SK-N-MC (cell line): ENCODE measurements around the gene WTIP.

Experiments
- DNase-seq: peaks from one replicate; pipeline ENCODE4 v3.0.0-alpha.2; 2011; ENCODE audit warnings: low read depth, low spot score
- H3K27ac ChIP-seq: fragments of 200-600 bp; sonication (generic); 2 replicates; pipeline ENCODE4 v1.5.1; 2016; ENCODE audit warnings: mixed run types
- H3K36me3 ChIP-seq: fragments of 200-600 bp; sonication (generic); 2 replicates; pipeline ENCODE4 v1.6.1; 2017; ENCODE audit warnings: antibody characterized with exemption, low read length, mixed read lengths; ENCODE audit not compliant: insufficient read depth
- H3K4me3 ChIP-seq: fragments of 200-600 bp; sonication (generic); 2 replicates; pipeline ENCODE4 v1.5.1; 2016
- H3K9ac ChIP-seq: fragments of 200-600 bp; sonication (generic); 2 replicates; pipeline ENCODE4 v1.8.0; 2017; ENCODE audit warnings: mixed run types, mixed read lengths; ENCODE audit not compliant: insufficient read length
- H3K9me3 ChIP-seq: fragments of 200-600 bp; sonication (generic); 2 replicates; pipeline ENCODE4 v1.6.1; 2017; ENCODE audit warnings: low read depth, mild to moderate bottlenecking, antibody characterized with exemption, low read length, moderate library complexity, mixed read lengths
- EZH2 ChIP-seq: fragments of 200-600 bp; sonication (generic); IDR thresholded peaks from one replicate; pipeline ENCODE4 v1.6.1; 2017; ENCODE audit warnings: antibody characterized with exemption
- FOXP2 ChIP-seq: optimal IDR thresholded peaks from 2 replicates; pipeline ENCODE3; 2011; ENCODE audit warnings: mild to moderate bottlenecking, moderate library complexity; ENCODE audit not compliant: insufficient read depth; ENCODE audit errors: extremely low read length, control extremely low read depth
- POLR2AphosphoS5 ChIP-seq: IDR thresholded peaks from 2 replicates; pipeline ENCODE4 v1.6.1; 2012; ENCODE audit warnings: mild to moderate bottlenecking, low read depth, low read length, borderline replicate concordance

The WTIP gene

DNA sequence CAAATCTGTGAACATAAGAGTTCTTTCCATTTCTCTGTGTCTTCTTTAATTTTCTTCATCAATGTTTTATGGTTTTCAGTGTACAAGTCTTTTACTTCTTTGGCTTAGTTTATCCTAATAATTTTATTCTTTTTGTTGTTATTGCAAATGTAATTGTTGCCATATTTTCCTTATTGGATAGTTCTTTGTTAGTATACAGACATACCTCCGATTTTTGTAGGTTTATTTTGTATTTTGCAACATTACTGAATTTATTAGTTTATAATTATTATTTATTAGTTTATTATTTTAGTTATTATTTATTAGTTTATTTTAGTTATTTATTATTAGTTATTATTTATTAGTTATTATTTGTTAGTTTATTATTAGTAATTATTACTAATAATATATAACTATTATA is 43.4 kb downstream of the WTIP start:
- Histone ChIP-seq H3K27ac (no peak overlapping the region), H3K9ac (no peak overlapping the region), H3K9me3 (no peaks in the 10 kb centered on the region), H3K36me3 (no peaks in the 10 kb centered on the region), H3K4me3 (no peak overlapping the region)
- TF ChIP-seq POLR2AphosphoS5 = no peak
- no peak for TF ChIP-seq EZH2
- no peak for TF ChIP-seq FOXP2
- DNase-seq = no peak

DNA sequence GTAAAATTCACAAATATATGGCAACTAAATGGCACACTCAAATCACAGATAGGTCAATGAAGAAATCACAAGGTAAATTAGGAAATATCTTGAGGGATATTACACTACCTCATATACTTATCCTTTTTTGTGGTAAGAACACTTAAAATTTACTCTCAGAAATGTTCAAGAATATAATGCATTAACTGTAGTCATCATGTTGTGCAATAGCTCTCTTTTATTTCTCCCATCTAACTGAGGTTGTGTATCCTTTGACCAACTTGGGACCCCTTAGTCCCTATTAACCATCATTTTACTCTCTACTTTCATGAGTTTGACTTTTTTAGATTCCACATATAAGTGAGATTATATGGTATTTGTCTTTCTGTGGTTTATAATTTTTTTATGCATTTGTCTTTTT is 52.6 kb downstream of the WTIP start:
- Histone ChIP-seq H3K9ac (no peak overlapping the region), H3K27ac (no peak overlapping the region), H3K9me3 (no peaks in the 10 kb centered on the region), H3K36me3 (no peaks in the 10 kb centered on the region), H3K4me3 (no peak overlapping the region)
- TF ChIP-seq POLR2AphosphoS5 = no peak
- TF ChIP-seq FOXP2 = no peak
- TF ChIP-seq EZH2 = no peak
- no peak for DNase-seq

GRCh38 chr19:34539396-34539795 is 57.8 kb downstream of the WTIP start:
- H3K4me3 ChIP-seq = no peak overlapping the region
- no peaks in the 10 kb centered on the region for H3K36me3 ChIP-seq
- no peak for DNase-seq
- no peak overlapping the region for H3K9ac ChIP-seq
- no peaks in the 10 kb centered on the region for H3K9me3 ChIP-seq
- H3K27ac ChIP-seq = no peak overlapping the region
- TF ChIP-seq EZH2 (no peak), FOXP2 (no peak), POLR2AphosphoS5 (no peak)

DNA sequence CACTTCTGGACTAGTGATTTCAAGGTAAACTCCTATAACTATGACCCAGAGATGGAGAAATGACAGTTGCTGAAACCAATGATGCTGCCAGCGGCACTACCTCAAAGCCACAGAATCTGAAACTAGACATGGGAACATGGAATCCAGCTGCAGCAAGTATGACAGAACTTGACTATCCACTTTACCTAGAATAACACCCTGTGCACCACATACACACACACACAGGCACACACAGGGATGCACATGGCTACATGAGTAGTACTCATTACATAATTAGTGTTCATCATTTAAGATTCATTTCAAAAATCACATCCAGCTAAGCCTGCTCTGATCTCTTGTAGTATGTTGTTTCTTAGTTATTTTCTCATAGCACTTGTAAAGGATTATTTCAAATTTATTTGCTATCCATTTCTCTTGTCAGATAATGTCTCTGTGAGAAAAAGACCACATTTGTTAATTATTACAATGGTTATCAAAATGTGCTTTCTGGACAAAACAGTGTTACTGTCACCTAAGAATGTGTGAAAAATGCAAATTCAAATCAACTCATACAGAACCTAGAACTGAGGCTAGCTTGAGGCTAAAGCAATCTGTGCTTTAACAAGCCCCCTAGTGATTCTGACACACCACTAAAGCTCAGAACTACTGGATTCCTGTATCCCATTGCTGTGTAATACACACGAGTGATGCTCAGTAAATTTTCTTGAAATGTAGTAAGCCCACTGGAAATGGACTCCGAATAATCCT is 59.4 kb downstream of the WTIP start:
- Histone ChIP-seq H3K4me3 (no peak overlapping the region), H3K27ac (no peak overlapping the region), H3K9ac (no peak overlapping the region), H3K36me3 (no peaks in the 10 kb centered on the region), H3K9me3 (no peaks in the 10 kb centered on the region)
- no peak for DNase-seq
- TF ChIP-seq POLR2AphosphoS5 (no peak), EZH2 (no peak), FOXP2 (no peak)

DNA sequence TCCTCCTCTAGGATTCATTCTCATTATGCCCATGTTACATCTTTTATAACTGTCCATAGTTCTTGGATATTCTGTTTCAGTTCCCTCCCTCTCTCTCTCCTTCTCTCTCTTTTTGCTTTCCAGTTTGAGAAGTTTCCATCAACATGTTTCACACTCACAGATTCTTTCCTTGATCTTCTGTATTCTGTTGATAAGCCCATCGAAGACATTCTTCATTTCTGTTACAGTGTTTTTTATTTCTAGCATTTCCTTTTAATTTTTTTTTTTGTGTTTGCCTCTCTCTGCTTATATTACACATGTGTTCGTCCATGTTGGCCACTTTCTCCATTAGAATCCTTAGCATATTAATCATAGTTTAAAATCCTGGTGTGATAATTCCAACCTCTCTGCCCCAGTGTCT is 68.3 kb downstream of the WTIP start:
- TF ChIP-seq FOXP2 (no peak), POLR2AphosphoS5 (no peak), EZH2 (no peak)
- Histone ChIP-seq H3K9ac (no peak overlapping the region), H3K9me3 (no peaks in the 10 kb centered on the region), H3K27ac (no peak overlapping the region), H3K36me3 (no peaks in the 10 kb centered on the region), H3K4me3 (no peak overlapping the region)
- DNase-seq = no peak

GRCh38 chr19:34555447-34555846 is 73.9 kb downstream of the WTIP start:
- no peak overlapping the region for H3K9ac ChIP-seq
- no peaks in the 10 kb centered on the region for H3K9me3 ChIP-seq
- no peak overlapping the region for H3K4me3 ChIP-seq
- no peak for DNase-seq
- no peaks in the 10 kb centered on the region for H3K36me3 ChIP-seq
- TF ChIP-seq POLR2AphosphoS5 (no peak), EZH2 (no peak), FOXP2 (no peak)
- no peak overlapping the region for H3K27ac ChIP-seq

DNA sequence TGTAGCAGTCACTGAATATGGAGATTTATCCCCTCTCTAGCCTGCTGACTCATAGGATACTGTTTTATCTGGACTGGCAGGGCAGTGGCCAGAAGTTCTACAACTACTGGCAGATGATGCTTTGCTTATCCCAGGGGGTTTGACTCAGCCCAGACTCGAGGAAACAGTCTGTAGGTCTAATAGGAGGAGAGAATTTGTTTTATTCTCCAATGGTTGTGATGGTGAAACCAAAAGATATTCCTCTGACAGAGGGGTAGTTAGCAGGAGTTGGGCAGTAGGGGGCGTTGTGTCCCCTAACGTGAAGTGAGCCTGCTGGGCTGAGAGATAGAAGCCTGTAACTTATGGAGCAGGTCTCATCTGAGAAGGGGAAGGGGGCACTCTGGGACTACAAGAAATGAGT is 74.9 kb downstream of the WTIP start:
- Histone ChIP-seq H3K9ac (no peak overlapping the region), H3K4me3 (no peak overlapping the region), H3K27ac (no peak overlapping the region), H3K9me3 (no peaks in the 10 kb centered on the region), H3K36me3 (no peaks in the 10 kb centered on the region)
- TF ChIP-seq FOXP2 (no peak), EZH2 (no peak), POLR2AphosphoS5 (no peak)
- no peak for DNase-seq

- no peaks in the 10 kb centered on the region for H3K9me3 ChIP-seq
- no peak overlapping the region for H3K9ac ChIP-seq
- TF ChIP-seq FOXP2 = no peak
- H3K4me3 ChIP-seq = no peak overlapping the region
- DNase-seq = no peak
- H3K27ac ChIP-seq = no peak overlapping the region
- H3K36me3 ChIP-seq = no peaks in the 10 kb centered on the region
Measured at GRCh38 chr19:34559045-34559444, 77.5 kb downstream of the WTIP start.

DNA sequence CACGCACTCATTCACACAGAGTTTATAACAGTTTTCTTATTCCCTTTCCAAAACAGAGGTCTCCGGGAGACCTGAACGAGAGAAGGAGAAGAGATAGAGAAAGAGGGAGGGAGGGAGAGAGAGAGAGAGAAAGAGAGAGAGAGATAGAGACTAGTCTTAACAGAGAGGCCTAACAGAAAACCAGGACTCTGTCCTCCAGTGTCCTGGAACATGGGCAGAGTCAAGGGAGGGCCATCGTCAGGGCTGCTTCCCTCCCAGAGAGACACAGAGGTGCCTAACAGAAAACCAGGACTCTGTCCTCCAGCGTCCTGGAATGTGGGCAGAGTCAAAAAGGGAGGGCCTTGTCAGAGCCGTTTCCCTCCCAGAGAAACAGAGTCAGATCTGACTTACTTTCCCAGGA is 78.7 kb downstream of the WTIP start:
- no peak overlapping the region for H3K4me3 ChIP-seq
- no peak for TF ChIP-seq FOXP2
- TF ChIP-seq POLR2AphosphoS5 = no peak
- no peak for TF ChIP-seq EZH2
- H3K27ac ChIP-seq = no peak overlapping the region
- H3K36me3 ChIP-seq = no peaks in the 10 kb centered on the region
- no peak for DNase-seq
- no peaks in the 10 kb centered on the region for H3K9me3 ChIP-seq
- H3K9ac ChIP-seq = no peak overlapping the region
